Right hindlimb (tissue), 1 donor: ENCODE measurements around the gene DCXR.
A peak's percentile ranks its signal among the peaks of the same experiment; 100 is the strongest.

Source experiments
- DNase-seq: peaks from one replicate; pipeline ENCODE4 v3.0.0-alpha.2; 2018

Gene DCXR

DNA sequence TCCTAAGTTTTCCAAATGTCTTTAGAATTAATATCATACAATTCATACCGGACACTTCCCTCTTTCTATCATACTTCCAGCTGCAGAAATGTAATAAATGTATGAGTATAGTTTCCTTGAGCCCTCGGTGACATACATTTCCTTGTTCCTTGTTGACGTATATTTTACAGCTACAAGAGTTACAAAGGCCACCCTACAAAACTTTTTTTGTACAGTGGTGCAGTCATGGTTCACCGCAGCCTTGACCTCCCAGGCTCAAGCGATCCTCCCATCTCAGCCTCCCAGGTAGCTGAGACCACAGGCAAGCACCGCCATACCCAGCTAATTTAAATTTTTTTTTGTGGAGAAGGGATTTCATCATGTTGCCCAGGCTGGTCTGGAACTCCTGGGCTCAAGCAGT is 35.3 kb upstream of the DCXR start:
- DNase-seq = no peak

DNA sequence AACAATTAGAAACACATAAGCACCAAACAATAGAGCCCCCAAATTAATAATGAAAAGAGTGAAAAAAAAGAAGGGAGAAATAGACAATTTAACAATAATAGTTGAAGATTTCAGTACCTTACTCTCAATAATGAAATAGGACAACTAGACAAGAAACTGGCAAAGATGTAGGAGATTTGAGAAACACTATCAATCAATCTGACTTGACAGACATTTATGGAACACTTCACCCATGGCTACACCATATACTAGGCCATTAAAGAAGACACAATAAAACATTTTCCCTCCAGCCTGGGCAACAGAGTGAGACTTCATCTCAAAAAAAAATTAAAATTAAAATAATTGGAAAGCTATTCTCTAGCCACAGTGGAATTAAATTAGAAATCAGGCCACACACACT is 33.1 kb upstream of the DCXR start:
- DNase-seq = no peak

DNA sequence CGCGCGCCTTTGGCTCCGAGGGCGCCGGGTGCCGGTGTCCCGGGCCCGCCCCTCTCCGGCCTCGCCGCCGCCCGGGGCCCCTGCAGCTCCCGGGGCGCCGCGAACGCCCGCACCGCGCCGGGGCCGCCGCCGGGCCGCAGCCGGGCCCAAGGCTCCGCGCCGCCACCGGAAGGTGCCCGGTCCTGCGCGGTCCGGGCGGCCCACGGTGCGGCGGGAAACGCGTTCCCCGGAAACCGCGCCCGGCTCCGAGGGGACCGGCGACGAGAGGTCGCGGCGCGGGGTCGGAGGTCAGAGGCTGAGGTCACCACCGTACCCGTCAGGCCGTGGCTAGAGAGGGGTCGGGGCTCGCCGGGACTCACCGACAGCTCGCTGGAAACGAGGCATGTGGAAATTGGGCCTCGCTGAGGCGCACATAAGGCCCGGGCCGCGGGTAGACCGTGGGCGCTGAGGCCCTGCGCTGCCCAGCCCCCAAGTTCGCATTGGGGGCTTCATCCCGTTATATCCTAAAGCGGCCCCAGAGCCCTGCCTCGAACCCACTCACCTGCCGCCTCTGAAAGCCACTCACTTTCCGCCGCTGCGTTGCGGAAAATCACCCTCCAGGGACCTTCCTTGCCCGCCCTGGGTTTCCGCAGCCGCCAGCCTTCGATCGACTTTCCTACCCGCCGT is 28.3 kb upstream of the DCXR start, which contains the start of gene DUS1L:
Gene DUS1L, minus strand, starts transcription at position 167 of the 666 bp plus-strand sequence. CDS start 745 bp downstream, outside the sequence.
- peak; percentile 66 for DNase-seq

DNA sequence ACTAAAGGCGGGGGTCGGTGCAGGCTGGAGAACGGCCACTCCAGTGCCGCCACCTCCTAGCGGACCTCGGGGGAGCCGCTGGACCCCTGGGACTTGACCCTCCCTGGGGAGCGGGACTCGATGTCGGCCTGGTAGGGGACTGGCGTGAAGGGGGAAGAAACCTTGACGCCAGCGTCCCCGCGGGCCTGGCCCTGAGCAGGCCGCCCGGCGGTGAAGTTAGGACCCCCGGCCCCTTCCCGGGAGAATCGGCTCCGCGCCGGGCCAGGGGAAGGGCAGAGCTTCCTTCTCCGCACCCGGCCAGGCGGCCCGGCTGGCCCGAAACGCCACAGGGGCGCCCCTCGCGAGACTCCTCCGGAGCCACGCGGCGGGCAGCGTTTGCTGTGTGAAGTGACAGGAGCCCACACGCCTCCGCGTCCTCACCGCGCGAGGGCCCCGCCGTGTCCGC is 27.7 kb upstream of the DCXR start:
- DNase-seq = no peak

DNA sequence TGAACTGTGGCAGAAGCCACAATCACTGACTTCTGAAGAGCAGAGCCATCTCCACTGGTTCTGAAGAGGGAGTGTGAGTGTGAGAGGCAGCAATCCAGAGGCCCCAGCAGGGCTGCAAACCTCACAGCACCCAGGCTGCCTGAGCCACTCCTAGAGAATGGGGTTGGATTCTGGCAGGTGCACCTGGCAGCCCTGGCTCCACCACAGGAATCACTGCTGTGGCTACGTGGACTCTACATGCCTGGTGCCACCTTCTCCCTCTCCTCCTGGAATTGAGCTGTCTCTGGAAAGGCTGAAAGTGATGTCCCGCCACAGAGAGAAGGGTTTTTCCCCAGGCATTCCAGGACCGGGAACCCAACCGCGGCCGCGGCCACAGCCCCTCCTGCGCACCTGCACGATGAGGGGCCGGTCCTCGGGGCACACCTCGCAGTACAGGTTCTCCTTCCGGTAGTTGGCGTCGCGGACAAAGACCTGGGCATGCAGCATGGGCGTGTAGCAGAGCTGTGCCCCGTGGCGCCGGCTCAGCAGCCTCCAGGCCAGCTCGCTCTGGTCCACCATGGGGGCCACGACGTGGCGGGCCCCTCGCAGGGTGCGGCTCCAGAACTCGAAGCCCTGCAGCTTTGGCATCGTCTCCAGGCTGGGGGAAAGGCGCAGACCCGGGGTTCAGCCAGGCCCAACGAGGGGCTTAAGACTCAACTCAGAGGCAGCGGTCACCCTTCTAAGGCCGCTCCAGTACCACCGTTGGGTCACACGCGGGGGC is 27.1 kb upstream of the DCXR start:
- no peak for DNase-seq

DNA sequence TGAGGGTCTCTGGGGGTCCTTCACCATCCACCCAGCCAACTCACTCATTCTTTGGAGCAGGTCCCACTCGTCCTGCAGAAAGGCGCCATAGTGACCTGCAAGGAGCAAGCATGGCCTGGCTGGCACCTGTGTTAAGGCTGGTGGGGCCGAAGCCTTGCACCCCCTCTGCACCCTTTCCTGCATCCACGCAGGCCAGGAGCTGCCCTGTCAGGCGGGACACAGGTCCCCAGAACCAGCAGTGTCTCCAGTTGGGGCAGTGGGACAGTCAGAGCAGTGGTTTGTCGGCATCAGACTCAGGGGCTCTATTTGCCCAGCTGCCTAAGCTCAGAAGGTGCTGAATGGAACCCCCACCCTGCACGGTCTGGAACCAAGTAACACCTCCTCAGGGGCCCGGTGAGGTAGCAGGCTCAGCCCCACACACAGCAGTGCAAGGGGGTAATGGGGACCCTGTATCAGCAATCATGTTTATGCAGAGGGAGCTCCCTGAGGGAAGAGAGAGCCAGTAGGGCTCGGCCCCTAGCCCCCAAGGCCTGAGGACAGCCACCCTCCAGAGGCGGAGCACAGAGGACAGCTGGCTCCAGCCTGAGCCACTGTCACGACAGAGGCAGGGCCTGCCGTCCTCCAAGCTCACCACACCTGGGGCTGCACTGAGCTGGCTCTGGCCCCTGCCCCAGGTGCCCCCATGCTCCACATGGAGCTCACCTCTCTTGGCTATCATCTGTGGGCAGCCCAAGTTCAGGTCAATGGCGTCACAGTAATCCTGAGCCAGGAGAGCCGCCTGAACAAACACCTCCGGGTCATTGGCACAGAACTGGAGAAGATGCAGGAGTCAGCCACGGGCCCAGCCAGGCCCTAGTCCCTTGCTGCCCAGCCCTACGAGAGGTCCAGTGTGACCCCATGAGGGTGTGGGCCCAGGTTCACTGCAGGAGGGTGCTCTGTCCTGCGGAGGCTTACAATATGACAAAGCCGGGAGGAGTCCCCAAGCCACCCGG is 26.2 kb upstream of the DCXR start:
- no peak for DNase-seq

DNA sequence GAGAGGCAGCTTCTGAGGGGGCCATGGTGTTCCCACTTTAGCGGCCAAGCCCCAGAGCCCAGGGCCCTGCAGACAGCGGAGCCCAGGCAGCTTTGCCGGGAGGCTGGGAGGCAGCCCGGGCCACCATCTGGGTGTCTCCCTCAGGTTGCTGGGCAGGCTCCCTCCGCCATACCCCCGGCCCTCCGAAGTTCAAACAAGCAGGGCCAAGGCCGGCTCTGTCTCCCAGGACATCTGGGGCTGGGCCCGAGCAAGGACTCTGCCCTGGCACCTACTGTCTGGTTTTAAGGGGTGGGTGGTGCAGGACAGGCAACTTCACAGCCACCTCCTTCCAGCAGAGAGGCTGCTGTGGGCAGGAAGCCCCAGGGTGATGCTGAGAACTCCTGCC is 25.5 kb upstream of the DCXR start:
- no peak for DNase-seq

DNA sequence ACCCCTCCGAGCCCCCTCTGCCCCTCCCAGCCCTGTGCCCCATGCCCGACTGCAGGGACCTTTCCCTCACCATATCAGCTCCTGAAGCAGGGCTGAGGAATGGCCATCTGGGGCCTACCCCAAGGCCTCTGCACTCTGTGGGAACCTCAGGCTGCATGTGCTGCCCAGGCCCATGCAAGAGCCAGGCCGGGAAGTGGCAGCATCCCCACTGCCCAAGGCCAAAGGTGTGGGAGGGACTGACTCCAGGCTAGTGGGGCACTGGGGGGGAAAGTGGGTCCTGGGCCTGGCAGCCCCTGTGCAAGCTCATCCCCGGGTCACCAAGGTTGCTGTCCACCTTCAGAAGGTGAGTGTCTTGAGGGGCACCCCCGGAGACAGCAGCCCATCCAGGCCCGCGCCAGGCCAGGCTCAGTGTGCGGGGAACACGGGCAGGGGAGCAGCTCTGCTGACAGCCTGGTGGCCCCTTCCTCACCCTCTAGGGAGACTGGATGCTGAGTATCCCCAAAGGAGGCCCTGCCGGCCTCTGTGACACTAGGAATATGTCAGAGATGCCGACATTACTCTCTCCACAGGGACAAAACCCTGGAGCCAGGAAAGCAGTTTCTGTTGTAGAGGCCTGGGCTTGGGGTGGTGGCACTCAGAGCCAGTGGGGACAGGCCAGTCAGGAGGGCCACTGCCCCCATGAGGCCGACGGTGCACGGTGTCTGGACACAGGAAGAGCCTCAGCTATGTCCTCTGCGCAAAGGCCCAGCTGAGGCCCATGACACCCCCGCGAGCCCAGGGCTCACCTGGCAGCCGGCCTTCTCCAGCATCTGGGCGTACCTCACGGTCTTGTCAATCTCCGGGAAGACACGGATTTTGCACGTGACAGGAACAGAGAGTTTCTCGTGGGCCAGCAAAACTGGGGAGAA is 24.8 kb upstream of the DCXR start:
- no peak for DNase-seq

DNA sequence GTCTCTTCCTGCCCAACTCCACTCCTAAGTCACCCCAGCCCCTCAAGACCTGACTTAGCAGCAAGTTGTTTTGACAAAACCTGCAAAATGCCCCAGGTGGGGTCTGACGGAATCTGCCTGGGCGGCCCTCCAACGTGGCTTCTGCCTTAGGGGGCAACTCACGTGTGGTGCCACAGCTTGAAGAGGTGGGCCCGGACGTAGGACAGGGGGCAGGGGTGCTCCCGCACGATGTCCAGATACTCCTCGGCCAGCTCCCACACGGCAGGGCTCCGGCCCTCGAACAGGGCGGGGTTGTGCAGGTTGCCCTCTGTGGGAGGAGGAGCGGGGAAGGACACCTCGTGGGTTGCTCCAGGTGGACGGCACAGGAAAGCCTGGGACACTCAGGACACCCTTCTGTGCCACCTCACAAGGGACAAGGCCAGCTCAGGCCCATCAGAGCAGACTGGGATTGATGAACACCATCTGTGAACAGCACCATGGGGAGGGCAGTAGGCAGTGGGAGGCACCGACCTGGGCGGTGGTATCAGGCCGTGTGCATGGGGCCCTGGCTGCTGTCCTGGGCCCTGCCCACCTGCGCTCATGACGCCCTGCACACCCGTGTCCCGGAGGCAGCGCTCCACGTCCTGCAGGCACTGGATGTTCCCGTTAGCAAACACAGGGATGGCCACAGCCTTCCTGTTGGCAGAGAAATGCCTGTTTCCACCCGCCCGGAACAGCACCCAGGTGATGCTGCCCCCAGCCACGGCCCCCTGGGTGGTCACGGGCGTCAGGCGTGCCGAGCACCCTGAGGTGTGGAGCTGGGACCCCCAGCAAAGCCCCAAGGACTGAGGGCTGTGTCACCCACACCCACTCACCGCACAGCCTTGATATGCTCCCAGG is 23.8 kb upstream of the DCXR start:
- no peak for DNase-seq

DNA sequence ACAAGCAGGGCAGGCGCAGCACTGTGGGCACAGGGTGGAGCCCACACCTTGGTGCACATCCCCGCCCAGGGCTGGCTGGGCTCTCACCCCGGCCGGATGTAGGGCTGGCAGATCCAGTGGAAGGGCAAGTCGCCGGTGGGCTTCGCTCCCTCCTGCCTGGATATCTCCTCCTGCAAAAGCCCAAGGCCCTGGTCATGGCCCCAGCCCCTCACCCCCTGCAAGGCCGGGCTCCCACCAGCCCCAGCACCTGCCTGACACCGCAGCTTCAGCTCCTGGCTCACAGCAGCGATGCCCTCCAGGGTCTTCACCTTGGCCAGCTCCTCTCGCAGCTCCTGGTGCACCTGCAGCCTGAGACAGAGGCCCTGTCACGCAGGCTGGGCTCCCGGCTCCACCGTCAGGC is 23.1 kb upstream of the DCXR start:
- no peak for DNase-seq

DNA sequence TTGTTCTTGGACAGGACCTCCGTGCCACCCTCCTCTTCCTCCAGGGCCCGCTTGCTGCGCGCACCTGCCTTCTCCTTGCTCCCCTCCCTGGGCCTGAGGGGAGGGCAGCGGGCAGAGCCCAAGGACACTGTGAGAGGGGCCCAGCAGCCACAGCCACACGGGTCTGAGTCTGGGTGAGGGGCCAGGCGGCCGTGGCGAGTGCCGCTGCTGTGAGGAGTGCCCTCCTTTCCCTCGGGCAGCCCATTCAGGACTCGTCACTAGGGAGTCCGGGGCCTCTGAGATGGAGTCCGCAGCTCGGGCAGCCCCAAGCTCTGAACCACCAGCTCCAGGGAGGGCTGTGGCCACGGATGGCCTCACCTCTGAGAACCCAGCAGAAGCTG is 22.5 kb upstream of the DCXR start:
- DNase-seq = no peak

DNA sequence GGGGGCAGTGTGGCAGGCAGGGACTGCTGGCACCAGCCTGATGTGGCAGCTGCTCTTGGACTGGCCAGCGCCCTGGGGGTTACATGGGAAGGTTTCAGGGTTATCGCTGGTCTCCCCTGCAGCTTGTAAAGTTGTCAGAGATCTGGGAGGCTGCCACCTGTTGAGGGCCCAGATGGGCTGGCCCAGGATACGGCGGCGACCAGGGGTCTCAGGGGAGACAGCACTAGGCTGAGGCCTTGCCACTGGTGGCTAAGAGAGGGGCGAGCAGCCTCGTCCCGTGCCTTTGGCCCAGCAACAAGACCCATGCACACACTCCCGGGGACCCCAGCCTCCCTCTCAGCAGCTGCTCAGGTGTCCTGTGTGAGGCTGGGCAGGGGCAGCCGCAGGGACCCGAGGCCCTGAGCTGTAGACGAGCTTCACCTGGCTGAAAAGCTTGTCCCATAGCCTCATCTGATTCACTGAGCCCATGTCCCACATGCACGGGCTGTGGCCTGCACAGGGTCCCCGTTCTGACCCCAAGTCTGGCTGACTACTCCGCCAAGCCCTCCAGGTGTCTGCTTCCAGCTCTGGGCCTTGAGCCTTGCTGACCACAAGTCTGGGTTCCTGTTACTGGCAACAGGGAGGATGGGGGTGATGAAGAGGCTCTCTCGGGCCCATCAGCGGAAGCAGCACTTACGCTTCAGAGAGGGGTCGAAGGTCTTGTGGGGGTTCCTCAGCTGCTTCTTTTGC is 21.9 kb upstream of the DCXR start:
- DNase-seq = no peak

DNA sequence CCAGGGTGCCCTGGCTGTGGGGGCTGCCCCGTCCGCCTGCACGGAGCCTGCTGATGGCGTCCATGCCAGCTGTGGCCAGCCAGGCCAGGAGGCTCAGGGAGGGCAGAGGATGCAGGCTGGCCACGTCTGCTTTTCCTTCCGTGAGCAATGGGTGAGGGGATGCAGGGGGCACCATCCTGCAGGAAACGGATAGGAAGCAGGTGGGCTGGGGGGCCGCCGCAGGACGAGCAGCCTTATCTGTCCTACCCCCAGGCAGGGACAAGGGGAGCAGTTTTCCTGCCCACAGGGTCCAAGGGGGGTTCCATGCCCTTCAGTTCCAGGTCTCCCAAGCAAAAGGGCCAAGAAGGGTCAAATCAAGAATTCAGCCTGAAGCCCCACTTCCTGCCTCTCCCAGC is 21.4 kb upstream of the DCXR start:
- no peak for DNase-seq

DNA sequence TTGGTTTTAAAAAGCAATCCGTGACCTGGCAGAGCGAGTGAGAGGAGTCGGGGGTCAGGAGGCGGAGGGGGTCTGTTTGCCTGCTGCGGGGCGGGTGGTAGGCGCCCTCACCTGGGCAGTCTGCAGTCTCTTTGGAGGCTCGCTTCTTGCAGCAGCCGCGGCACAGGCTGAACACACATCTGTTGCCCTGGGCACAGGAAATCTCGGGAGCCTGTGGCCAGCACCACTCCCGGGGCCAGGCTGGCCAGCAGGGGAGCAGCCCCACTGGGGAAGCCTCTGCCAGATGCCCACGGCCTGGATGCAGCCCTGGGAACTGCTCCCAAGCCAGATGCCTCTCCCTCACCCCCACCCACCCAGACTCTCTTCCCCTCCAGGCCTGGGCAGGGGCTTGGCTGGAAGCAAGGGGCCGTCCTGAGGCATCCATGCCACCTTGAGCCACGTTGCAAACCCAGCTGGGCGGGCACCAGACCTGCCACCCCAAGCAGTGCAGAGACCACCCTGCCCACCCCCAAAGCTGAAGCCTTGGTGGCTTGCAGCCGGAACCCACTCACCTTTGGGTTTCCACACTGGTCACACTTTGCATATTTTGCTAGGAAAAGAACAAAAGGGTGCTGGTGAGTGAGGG is 20.8 kb upstream of the DCXR start:
- DNase-seq = peak; percentile 16

DNA sequence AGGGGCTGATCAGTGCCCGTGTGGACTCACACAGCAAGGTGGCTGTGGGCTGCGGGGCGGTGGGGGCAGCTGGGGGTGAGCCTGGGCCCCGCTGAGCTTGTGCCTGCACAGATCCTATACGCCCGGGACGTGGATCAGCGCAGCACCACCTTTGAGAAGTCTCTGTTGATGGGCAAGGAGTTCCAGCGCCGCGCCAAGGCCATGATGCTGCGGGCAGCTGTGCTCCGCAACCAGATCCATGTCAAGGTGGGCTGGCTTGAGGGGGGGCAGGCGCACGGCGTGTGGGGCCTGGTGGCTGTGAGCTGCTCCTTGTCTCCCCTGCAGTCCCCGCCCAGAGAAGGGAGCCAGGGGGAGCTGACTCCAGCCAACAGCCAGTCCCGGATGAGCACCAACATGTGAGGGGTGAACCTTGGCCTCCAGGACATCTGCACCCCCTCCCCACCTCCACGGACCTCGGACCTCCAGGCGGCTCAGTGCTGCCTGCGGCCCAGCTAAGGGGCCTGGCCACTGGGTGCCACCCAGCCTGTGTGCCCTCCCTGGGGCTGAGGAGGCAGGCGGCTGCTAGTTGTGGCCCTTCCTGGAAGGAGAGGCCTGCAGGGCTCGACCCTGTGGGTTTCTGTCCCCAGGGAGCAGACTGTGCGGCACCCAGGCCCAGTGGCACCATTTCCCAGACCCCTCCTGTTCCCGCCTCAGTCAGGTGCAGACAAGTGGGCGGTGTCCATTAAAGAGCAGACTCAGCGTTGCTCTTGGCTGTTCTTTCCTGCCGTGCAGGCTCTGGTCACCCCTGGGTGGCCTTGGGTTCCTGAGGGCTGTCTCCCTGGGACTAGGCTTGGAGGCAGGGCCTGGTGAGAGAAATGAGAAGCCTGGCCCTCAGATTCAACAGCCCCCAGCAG is 19.5 kb upstream of the DCXR start:
- DNase-seq = peak; percentile 32

DNA sequence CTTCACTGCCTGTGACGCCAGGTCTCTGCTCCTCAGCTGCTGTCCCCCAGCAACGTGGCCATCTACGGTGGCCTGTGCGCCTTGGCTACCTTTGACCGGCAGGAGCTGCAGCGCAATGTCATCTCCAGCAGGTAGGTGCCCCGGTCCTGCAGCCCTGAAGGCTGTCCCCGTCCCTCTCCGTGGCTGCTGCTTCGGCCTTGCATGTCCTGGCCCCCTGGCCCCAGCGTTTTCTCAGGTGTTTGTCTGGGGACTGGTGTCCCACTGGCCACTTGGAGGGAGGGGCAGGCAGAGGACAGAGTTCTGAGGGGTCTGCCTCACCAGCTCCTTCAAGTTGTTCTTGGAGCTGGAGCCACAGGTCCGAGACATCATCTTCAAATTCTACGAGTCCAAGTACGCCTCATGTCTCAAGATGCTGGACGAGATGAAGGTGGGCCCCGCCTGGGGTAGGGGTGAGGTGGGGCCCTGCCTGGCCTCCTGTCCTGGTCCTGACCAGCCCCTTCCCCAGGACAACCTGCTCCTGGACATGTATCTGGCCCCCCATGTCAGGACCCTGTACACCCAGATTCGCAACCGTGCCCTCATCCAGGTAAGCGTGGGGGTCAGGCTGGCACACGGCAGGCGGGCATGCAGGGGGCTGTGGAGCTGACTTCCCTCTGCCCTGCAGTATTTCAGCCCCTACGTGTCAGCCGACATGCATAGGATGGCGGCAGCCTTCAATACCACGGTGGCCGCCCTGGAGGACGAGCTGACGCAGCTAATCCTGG is 18.6 kb upstream of the DCXR start:
- peak; percentile 19 for DNase-seq

DNA sequence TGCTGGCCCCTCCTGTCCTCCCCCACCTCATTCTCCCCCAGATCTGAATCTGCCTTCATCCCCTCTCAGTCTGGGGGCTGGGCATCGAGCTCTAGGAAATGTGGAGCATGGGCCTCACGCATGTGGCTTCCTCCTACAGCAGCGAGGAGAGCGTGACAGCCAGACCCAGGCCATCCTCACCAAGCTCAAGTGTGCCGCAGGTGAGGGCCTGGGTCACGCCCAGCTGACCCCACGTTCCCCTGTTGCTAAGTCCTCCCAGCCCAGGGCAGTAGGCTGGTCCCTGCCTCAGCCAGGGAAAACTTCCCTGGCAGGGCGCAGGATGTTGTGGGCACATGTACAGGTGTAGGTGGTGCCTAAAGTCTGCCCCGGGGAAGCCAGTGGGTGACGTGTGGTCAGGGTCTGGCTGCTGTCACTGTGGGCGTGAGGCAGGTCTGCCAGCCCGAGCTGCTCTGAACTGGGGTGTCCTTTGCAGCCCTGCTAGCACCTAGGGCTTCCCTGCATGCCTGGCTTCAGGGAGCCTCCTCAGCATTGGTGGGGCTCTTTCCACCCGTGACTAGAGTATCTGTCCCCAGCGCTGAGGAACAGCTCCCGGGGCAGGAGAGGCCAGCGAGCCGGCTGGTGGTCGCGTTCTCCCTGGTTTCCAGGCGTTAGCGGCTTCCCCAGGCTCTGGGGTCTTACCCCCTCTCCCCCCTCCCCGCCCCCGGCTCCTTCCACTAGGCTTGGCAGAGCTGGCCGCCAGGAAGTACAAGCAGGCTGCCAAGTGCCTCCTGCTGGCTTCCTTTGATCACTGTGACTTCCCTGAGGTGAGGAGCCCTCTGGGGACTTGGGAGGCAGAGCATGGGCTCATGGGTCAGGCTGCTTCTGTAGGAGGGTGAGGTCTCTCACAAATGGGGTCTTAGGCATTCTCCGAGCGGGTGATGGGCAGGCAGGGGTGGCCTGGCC is 17.8 kb upstream of the DCXR start:
- peak; percentile 20 for DNase-seq
